ENCODE measurements around the gene PDE4D. TPM values are rescaled to one million over a fixed set of nuclear protein-coding genes. Genes with fewer than 3 reads are reported as not detected.

PDE4D gene
- polyA plus RNA-seq, 1 donor (not counting 4 experiments of a cell fraction or from before 2014, with no cell fraction given) = 3.6 TPM

GRCh38 chr5:59458321-59458720 is 435.2 kb downstream of the PDE4D start:
- Histone ChIP-seq H3K27ac (ENCODE audit: control insufficient read depth, insufficient read depth, low read length) (no peak overlapping the region), H3K9me3 (ENCODE audit: control insufficient read depth, low read depth, low read length) (no peaks in the 10 kb centered on the region), H3K27me3 (ENCODE audit: control insufficient read depth, extremely low read depth, insufficient read depth, low read length) (no peaks in the 10 kb centered on the region), H3K79me2 (ENCODE audit: control insufficient read depth, insufficient read depth, low read length) (no peaks in the 10 kb centered on the region), H3K9ac (ENCODE audit: control insufficient read depth, extremely low read depth, insufficient read depth, low read length) (no peak overlapping the region), H4K20me1 (ENCODE audit: control insufficient read depth, extremely low read depth, insufficient read depth, low read length) (no peaks in the 10 kb centered on the region), H3K36me3 (ENCODE audit: control insufficient read depth in 2 of 2, extremely low read depth in 1 of 2, insufficient read depth in 2 of 2, low read length in 2 of 2) (no peaks in the 10 kb centered on the region), H3K9me1 (ENCODE audit: control insufficient read depth, extremely low read depth, insufficient read depth, low read length) (no peaks in the 10 kb centered on the region), H3K4me2 (ENCODE audit: control insufficient read depth, extremely low read depth, insufficient read depth, low read depth, low read length) (no peak overlapping the region), H3K4me3 (ENCODE audit: control insufficient read depth in 2 of 3, extremely low read depth in 1 of 3, insufficient read depth in 2 of 3, low read depth in 1 of 3, low read length in 3 of 3) (no peak overlapping the region), H3K4me1 (ENCODE audit: control insufficient read depth, extremely low read depth, insufficient read depth, low read length) (no peaks in the 10 kb centered on the region), H2AFZ (ENCODE audit: control insufficient read depth, low read length) (no peak overlapping the region)
- no peak for FAIRE-seq
- DNase-seq (ENCODE audit: low read depth, low spot score) = no peak
- dilution Hi-C loops (cut with MboI; ENCODE audit: extremely low pct_ligation_motif_present, low sequenced_read_pairs) = no loop called here
- TF ChIP-seq EZH2 (IDR thresholded peaks at IDR 0.05; ENCODE audit: low read length) (no peak), CTCF (optimal IDR thresholded peaks at IDR 0.05 in 1 of 3, IDR thresholded peaks at IDR 0.05 in 1 of 3, conservative IDR thresholded peaks at IDR 0.05 in 1 of 3; ENCODE audit: extremely low read depth in 1 of 3, insufficient read depth in 2 of 3, low read length in 3 of 3) (no peak)

- H3K9me3 ChIP-seq (ENCODE audit: control insufficient read depth, low read depth, low read length) = no peaks in the 10 kb centered on the region
- dilution Hi-C loops (cut with MboI; ENCODE audit: extremely low pct_ligation_motif_present, low sequenced_read_pairs) = no loop called here
- no peak overlapping the region for H3K27ac ChIP-seq (ENCODE audit: control insufficient read depth, insufficient read depth, low read length)
- peak in 2 of 3 experiments; percentile 10 to 19 for TF ChIP-seq CTCF (optimal IDR thresholded peaks at IDR 0.05 in 1 of 3, IDR thresholded peaks at IDR 0.05 in 1 of 3, conservative IDR thresholded peaks at IDR 0.05 in 1 of 3; ENCODE audit: extremely low read depth in 1 of 3, insufficient read depth in 2 of 3, low read length in 3 of 3)
- no peak for TF ChIP-seq EZH2 (IDR thresholded peaks at IDR 0.05; ENCODE audit: low read length)
- no peaks in the 10 kb centered on the region for H3K79me2 ChIP-seq (ENCODE audit: control insufficient read depth, insufficient read depth, low read length)
- peaks cover 3% of the 10 kb centered on the region for H3K4me1 ChIP-seq (ENCODE audit: control insufficient read depth, extremely low read depth, insufficient read depth, low read length)
- DNase-seq (ENCODE audit: low read depth, low spot score) = no peak
- H4K20me1 ChIP-seq (ENCODE audit: control insufficient read depth, extremely low read depth, insufficient read depth, low read length) = no peaks in the 10 kb centered on the region
- H3K4me3 ChIP-seq (ENCODE audit: control insufficient read depth in 2 of 3, extremely low read depth in 1 of 3, insufficient read depth in 2 of 3, low read depth in 1 of 3, low read length in 3 of 3) = no peak overlapping the region
- H3K4me2 ChIP-seq (ENCODE audit: control insufficient read depth, extremely low read depth, insufficient read depth, low read depth, low read length) = no peak overlapping the region
- FAIRE-seq = no peak
- no peak overlapping the region for H3K9ac ChIP-seq (ENCODE audit: control insufficient read depth, extremely low read depth, insufficient read depth, low read length)
- H3K36me3 ChIP-seq (ENCODE audit: control insufficient read depth in 2 of 2, extremely low read depth in 1 of 2, insufficient read depth in 2 of 2, low read length in 2 of 2) = no peaks in the 10 kb centered on the region
- no peaks in the 10 kb centered on the region for H3K27me3 ChIP-seq (ENCODE audit: control insufficient read depth, extremely low read depth, insufficient read depth, low read length)
- no peaks in the 10 kb centered on the region for H3K9me1 ChIP-seq (ENCODE audit: control insufficient read depth, extremely low read depth, insufficient read depth, low read length)
- H2AFZ ChIP-seq (ENCODE audit: control insufficient read depth, low read length) = no peak overlapping the region
These were observed 443.5 kb downstream of the PDE4D start for GRCh38 chr5:59449905-59450644.
